ENCODE results near the gene DOCK2.

- TF ChIP-seq CTCF (conservative IDR thresholded peaks at IDR 0.05; ENCODE audit: low read depth, low read length) (no peak), EZH2 (IDR thresholded peaks at IDR 0.05; ENCODE audit: borderline replicate concordance, low read depth, low read length, poor library complexity, severe bottlenecking) (no peak)
Measured at GRCh38 chr5:169768416-169768815, 131.3 kb downstream of the DOCK2 start.

All from A673 (cell line).